Cardiac septum (tissue), 1 donor: ENCODE measurements around the gene MPG. TPM values are rescaled to one million over a fixed set of nuclear protein-coding genes. Genes with fewer than 3 reads are reported as not detected.

ENCODE experiments used
- DNase-seq: peaks from one replicate; pipeline ENCODE4 v3.0.0-alpha.2; 2020; ENCODE audit warnings: low spot score
- intact Hi-C: fragments of 100-400 bp; cut with DNase I; formaldehyde crosslinking; loops from one replicate; pipeline ENCODE4 v1.14.0; 2022
- total RNA-seq: library from RNA; stranded (reverse); fragmentation: NEBNext Ultra II Directional; extraction: Animal tissue kit (Norgen Biotek cat#: 25700); gene quantifications from one replicate; pipeline ENCODE4 v1.2.1, GENCODE V29; 2021
- donor health status: DM: no; HTN: no; CAD: no.

The MPG gene
- total RNA-seq, 1 donor from 2014 or later = 33.6 TPM

DNA sequence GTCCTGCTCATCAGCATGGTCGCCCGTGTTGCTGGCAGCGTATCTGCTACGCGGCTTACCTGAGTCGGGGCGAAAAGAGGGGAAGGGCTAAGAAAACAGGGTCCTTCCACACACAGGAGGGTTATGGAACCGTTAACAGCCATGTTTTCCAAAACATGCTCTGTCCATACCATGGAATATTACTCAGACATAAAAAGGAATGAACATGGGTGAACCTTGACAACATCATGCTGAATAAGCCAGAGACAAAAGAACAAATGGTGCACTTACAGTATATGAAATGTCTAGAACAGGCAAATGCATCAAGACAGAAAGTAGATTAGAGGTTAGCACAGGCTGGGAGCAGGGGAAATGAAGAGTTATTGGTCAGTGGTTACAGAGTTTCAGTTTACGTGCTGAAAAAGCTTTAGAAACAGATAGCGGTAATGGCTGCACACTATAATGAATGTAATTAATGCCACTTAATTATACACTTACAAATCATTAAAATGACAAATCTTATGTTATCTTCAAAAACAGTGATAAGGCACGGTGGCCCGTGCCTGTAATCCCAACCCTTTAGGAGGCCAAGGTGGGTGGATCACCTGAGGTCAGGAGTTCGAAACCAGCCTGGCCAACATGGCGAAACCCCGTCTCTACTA is 52.6 kb downstream of the MPG start:
- intact Hi-C loops = no loop called here

DNA sequence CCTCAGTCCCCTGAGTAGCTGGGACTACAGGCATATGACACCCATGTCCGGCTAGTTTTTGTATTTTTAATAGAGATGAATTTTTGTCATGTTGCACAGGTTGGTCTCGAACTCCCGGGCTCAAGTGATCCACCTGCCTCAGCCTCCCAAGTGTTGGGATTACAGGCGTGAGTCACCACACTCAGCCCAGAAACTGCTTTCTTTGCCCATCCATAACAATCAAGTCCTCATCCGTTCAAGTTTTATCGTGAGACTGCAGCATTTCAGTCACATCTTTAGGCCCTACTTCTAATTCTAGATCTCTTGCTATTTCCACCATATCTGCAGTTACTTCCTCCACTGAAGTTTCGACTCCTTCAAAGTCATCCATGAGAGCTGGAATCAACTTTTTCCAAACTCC is 54.1 kb downstream of the MPG start:
- intact Hi-C loops = no loop called here
- no peak for DNase-seq

More for the DNA sequence above, 52.6 kb downstream of the MPG start:
- no peak for DNase-seq

DNA sequence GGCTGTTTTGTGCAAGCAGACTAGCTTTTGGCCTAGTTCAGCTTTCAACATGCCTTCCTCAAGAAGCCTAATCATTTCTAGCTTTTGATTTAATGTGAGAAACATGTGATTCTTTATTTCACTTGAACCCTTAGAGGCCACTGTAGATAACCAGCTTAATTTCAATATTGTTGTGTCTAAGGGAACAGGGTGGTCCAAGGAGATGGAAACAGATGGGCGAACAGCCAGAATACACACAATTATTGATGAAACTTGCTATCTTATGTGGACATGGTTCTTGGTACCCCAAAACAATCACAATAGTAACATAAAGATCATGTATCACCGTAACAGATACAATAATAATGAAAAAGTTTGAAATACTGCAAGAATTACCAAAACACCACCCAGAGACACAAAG is 55.7 kb downstream of the MPG start:
- intact Hi-C loops = no loop called here
- no peak for DNase-seq

Other genes with a start within 250 kb of the MPG start
- 9.2 TPM for gene POLR3K, start 24.6 kb upstream of the MPG start, total RNA-seq
- gene SNRNP25, start 24.4 kb upstream of the MPG start, total RNA-seq = 45.6 TPM
- 31.4 TPM for gene RHBDF1, start 5.6 kb upstream of the MPG start, total RNA-seq
- 24.0 TPM for gene NPRL3, start 60.4 kb downstream of the MPG start, total RNA-seq
- gene HBZ, start 74.4 kb downstream of the MPG start, total RNA-seq = not detected
- gene HBM, start 87.8 kb downstream of the MPG start, total RNA-seq = 1.2 TPM
- gene HBA2, start 94.7 kb downstream of the MPG start, total RNA-seq = 487 TPM
- gene HBA1, start 98.5 kb downstream of the MPG start, total RNA-seq = 780 TPM
- gene HBQ1, start 102.2 kb downstream of the MPG start, total RNA-seq = not detected
- gene LUC7L, start 151.2 kb downstream of the MPG start, total RNA-seq = 30.9 TPM
- 137 TPM for gene FAM234A, start 156.6 kb downstream of the MPG start, total RNA-seq
- 31.4 TPM for gene RGS11, start 197.7 kb downstream of the MPG start, total RNA-seq
- 2.8 TPM for gene ARHGDIG, start 202.4 kb downstream of the MPG start, total RNA-seq
- gene PDIA2, start 204.9 kb downstream of the MPG start, total RNA-seq = 0.81 TPM